HG02943 (cell line): Measurements from ENCODE around the gene STK4.

Source experiments
- ATAC-seq: cut with Tn5 transposase; IDR thresholded peaks from one replicate; pipeline ENCODE4 v1.9.1; 2021; ENCODE audit warnings: mild to moderate bottlenecking, low read depth, moderate library complexity; ENCODE audit not compliant: unreplicated experiment

The STK4 gene

DNA sequence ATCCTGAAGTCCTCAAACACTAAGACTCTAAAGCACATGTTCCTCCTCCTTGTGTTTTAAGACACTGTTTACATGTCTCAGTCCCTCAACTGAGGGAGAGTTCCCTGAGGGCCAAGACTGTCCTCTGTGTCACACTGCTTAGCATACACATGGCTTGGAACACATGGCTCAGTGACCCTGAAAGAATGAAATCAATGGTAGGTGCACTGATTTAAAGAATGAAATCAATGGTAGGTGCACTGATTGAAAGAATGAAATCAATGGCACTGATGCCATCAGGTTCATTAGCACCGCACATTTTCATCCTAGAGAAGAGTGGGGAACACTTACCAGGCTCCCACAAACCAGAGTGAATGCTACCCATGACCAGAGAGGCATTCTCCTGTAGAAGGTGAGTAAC, 15.9 kb upstream of the STK4 start:
- no peak for ATAC-seq

DNA sequence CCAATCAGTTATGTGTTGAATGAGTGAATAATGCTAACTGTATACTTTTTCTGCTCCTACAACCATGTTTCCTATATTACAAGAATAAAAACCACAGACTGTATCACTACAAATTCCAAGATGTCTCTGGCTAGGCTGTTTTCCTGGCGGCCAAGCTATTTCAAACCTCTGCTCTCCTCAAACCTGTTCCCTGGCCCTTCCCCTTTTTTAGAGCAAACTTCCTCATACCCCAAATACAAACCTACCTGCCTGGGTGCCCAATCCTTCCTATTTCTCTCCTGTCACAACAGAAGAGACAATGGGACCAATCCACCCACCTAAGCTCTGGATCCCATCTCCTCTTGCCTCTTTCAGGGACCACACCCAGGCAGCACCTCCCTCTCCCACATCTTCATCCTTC, 13.6 kb upstream of the STK4 start:
- ATAC-seq: no peak

DNA sequence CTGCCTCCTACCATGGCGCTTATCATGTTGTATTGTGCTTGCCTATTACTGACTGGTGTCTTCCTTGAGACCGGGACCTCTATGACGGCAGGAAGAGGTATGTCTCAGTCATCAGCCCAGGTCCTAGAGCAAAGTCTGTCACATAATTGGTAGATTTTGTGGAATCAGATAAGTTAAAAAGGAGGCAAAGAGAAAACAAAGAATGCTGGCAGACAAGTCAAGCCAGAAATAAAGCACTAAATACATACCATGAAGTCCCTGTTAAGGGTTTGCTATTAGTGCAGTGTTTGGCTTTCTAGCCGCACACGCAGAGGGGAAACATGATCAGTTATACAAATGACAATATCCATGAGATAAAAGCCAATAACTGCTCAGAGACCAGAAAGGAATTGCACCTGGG, 12.1 kb upstream of the STK4 start:
- ATAC-seq: no peak

- ATAC-seq: no peak
These were observed 11.0 kb upstream of the STK4 start for GRCh38 chr20:44955270-44955669.

DNA sequence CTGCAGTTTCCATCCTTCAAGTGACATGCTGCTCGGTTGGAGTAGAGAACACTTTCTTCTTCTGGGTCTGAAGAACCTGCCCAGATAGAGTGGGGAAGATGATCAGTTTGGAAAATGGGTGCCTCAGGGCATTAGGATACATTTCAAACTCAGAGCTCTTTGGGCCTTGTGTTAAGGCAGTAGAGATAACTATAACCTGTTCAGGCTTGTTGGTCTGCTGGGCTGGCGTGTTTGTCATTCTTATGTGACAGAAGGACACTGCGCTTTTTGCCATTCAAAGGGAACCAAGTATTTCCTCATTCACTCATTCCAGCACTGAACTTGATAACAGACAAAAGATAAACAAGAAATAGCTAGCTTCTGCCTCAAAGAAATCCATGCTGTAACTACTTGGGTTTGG, 9.9 kb upstream of the STK4 start:
- no peak for ATAC-seq

GRCh38 chr20:44958276-44958675, 8.0 kb upstream of the STK4 start:
- ATAC-seq: no peak

DNA sequence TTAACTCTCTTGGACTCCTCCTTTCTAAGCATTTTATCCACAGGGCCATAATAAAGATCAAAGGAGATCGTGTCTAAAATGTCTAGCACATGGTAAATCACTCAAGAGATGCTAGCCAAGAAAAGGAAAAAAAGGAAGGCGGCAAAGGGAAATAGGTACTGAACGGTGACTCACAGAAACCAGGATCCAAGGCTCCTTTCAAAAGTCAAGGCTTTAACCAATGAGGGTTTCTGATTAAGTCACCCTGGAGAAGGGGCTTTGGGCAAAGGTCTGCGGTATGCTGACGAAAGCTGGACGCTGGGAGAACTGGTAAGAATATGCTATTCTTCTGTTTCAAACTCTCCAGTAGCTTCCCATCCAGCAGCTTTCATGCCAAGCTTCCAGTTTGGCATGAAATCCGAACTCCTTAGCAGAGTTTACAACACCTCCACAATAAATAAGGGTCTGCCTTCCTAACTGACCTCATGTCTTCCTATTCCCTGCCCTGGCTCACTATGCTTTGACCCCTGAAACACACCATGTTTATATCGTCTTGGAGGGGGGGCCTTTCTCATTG, 7.2 kb upstream of the STK4 start:
- ATAC-seq: no peak

- peak; percentile 8 for ATAC-seq
These were observed 6.6 kb upstream of the STK4 start for GRCh38 chr20:44959638-44960102.

DNA sequence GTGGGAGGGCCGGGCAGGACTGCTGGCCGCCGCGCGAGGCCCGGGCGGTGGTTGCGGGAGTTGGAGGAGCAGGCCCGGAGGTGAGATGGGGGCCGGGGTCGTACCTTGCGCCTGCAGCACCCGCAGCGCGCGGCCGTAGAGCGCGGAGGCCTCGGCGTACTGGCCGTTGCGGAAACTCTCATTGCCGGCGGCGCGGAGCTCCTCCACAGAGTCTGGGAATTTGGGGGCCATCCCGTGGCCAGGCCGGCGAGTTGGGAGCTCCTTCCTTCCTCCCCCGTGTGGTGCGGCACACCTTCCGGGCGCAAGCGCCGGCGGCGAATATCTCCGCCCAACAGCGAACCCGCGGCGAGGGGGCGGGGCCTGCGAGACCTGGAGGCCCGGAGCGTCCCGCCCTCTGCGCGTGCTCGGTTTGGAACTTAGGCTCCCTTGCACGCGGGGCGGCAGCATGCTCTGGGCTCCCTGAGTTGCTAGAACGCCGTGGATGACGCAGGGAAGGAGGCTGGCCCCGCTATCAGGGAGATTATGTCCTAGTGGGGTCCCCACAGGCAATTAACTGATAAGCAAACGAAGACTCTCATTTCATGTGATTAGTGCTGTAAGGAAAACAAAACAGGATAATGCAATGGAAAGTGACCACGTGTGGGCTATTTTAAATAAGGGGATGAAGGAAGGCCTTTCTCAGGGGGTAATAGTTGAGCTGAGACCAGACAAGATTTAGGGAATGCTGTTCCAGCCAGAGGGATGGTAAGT, 6.0 kb upstream of the STK4 start, which contains the start of gene TOMM34:
Gene TOMM34, minus strand, starts transcription at position 295 of the 750 bp plus-strand sequence. Its CDS starts 64 bp downstream, at position 231.
- ATAC-seq: peak; percentile 73

DNA sequence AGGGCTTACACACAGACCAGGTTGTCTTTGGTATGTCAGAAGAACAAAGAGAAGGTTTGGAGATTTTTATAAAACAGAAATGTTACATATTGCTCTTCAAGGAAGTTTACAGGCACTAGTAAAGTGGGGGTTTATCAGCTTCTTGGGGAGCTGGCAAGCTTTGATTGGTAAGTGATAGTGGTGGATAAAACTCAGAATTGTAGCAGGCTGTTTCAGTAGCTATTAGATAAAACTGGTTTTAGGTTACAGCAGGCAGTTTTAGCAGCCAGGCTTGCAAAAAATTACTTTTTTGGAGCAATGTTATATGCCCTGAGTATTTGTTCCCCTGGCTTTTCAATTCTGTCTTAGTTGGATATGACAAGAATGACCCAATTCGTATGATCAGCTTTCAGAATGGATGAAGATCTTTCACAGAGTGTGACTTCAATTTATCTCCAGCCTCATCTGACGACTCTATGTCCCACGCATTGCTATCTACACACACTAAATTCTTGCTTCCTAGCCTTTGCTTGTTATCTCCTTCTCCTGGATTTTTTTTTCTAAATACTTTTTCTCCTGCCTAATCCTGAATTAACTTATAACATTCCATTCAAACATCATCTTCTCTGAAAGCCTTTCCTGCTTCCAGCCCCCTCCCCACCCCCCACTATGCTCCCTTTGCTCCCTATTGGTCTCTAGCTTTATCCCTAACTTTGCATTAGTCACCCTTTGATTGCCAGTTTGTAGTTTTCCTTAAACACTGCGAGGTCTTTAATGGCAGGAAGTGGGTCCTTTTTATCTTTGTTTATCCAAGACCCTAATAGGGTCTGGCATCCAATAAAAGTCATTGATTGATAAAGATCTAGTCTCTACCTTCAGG, 5.1 kb upstream of the STK4 start:
- no peak for ATAC-seq

DNA sequence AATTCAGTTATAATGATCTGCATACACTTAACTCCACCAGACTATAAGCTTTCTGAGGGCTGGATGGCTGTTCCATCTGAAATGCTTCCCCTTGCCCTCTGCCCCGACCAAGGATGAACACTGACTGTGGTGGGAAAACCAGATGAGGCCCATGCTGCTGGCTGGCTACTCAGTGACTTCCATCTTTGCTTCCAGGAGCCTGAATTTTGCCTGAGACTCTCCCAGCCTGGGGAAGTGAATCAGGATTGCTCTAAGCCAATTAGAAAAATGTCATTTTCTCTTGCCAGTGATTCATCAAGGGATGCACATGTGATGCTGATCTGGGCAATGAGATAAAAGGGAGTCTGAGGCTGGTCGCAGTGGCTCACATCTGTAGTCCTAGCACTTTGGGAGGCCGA, 4.4 kb upstream of the STK4 start:
- ATAC-seq: no peak

- ATAC-seq: no peak
These were observed 3.8 kb upstream of the STK4 start for GRCh38 chr20:44962483-44962882.

GRCh38 chr20:44963325-44964215, 2.7 kb upstream of the STK4 start:
- no peak for ATAC-seq

GRCh38 chr20:44965651-44966029, 672 bp upstream of the STK4 start:
- no peak for ATAC-seq

DNA sequence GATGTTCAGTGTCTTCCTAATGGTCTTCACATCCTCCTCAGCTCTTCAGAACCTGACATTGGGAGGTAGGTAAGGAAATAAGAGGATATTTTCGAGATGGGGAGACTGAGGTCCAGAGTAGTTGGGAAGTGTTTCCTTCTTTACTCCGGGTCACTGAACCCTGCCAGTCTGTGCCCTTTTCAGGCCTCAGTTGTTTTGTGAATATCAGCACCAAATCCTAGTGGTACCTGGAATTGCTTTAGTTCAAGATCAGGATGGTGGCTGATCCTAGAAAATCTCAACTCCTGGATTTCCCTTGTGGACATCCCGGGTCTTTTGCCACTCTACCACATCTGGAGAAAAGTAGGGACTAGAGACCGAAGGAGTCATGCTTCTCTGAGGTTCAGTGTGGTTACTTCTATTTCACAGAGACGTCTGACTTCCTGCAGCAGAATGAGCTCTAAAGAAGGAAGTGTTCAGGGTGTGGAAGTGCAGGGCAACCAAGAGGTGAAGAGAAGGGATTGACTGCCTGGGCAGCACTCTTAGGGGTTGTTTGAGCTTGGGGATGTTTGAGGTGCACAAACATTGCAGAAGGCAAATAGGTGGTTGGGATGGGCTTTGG, 995 bp downstream of the STK4 start:
- ATAC-seq: no peak

GRCh38 chr20:44969300-44969894, 3.1 kb downstream of the STK4 start:
- ATAC-seq: no peak

- no peak for ATAC-seq
These were observed 4.0 kb downstream of the STK4 start for GRCh38 chr20:44970243-44970757.

DNA sequence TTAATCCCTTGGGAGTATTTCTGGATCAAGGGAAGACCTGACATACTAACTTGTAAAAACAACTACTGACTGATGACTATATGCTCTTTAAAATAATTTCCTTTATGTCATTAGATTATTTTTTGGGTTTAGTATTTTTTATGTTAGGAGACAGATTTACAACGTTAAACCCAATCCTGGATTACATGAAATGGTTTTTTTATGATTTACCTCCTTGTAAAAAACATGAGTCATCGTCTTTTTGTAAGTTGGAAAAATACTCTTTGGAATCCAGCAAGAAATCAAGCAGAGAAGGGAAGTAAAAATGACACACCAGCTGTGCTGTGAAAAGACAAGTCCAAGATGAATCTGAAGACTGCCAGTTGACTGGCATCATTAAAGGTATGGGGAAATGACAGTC, 6.7 kb downstream of the STK4 start:
- ATAC-seq: no peak

- no peak for ATAC-seq
These were observed 10.4 kb downstream of the STK4 start for GRCh38 chr20:44976698-44977097.
